ENCODE measurements around the gene RAB44. TPM values are rescaled to one million over a fixed set of nuclear protein-coding genes. Genes with fewer than 3 reads are reported as not detected.

The RAB44 gene
- total RNA-seq, 4 donors from 2014 or later = 0.14 to 1.1 (median 0.46) TPM

DNA sequence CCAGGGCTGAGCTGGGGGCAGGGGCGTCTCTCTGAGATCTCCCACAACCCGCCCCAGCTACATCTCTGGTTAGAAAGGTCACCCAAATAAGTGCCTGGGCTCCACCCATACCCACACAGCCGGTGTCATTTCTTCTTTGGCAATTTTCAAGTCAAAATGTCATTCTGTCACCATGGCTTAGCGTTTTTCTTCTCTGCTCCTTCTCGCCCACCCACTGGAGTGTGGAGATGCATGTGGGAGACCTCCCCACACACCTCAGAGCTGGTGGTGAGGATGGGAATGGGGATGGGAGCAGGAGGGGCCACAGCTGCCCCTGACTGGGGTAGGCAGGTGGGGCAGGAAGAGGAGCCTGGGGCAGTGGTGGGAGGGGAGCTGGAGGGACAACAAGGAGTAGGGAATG is 78.5 kb downstream of the RAB44 start:
- peaks cover 0 to 13% (median 0%) of the 10 kb centered on the region in 4 donors for H3K4me1 ChIP-seq
- H3K36me3 ChIP-seq = no peaks in the 10 kb centered on the region
- no peaks in the 10 kb centered on the region for H3K9me3 ChIP-seq
- DNase-seq = no peak
- in situ Hi-C loops (cut with MboI; ENCODE audit: low pct_ligation_motif_present in 1 of 4, low pct_unique_long_range_greater_than_20kb in 1 of 4, low sequenced_read_pairs in 3 of 4) = loop anchor here in 2 of 4 donors (10.0 to 25.0 kb wide), 3 partner anchors 236 to 429 kb away; partner anchors contain the start of gene FGD2 (in 1 of the 2)
- no peak overlapping the region for H3K27ac ChIP-seq
- H3K4me3 ChIP-seq = no peak overlapping the region
- TF ChIP-seq POLR2A (IDR thresholded peaks at IDR 0.05) = no peak
- H3K27me3 ChIP-seq = no peaks in the 10 kb centered on the region
- intact Hi-C loops (cut with DNase I; ENCODE audit: low total_unique reads) = no loop called here
- 76 to 88% methylated on average over 3 to 5 of the region's 5 CpGs for WGBS, 2 donors (ENCODE audit: low coverage in 1 of 2)

DNA sequence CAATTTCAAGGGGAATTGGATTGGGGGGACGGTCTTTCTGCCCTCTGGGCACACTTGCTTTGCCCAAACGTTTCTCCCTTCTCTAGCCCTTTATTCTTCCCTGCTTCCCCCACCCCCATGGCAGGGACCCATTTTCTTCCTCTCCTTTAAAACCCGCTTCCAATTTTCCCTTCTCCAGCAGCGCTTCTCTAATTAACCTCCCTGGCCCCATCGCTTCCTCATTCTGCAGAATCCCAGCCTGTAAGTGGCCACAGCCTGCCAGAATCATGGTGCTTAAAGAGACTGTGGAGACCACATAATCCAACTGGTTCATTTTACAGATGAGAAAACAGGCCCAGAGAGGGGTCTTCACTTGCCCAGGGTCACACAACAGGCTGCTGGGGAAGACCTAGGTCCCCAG is 80.2 kb downstream of the RAB44 start:
- Histone ChIP-seq H3K27me3 (no peaks in the 10 kb centered on the region), H3K27ac (no peak overlapping the region), H3K4me3 (no peak overlapping the region), H3K4me1 (peaks cover 0 to 13% (median 0%) of the 10 kb centered on the region in 4 donors), H3K36me3 (no peaks in the 10 kb centered on the region), H3K9me3 (no peaks in the 10 kb centered on the region)
- no peak for DNase-seq
- intact Hi-C loops (cut with DNase I; ENCODE audit: low total_unique reads) (no loop called here), in situ Hi-C loops (cut with MboI; ENCODE audit: low pct_ligation_motif_present in 1 of 4, low pct_unique_long_range_greater_than_20kb in 1 of 4, low sequenced_read_pairs in 3 of 4) (loop anchor here in 2 of 4 donors (10.0 to 25.0 kb wide), 3 partner anchors 234 to 427 kb away; partner anchors contain the start of gene FGD2 (in 1 of the 2))
- 32 to 61% methylated on average over 3 to 5 of the region's 5 CpGs for WGBS, 2 donors (ENCODE audit: low coverage in 1 of 2)
- TF ChIP-seq EP300 (IDR thresholded peaks at IDR 0.05; ENCODE audit: low read depth) = no peak
- no peak for TF ChIP-seq POLR2A (IDR thresholded peaks at IDR 0.05)
- TF ChIP-seq, protein P1, sequence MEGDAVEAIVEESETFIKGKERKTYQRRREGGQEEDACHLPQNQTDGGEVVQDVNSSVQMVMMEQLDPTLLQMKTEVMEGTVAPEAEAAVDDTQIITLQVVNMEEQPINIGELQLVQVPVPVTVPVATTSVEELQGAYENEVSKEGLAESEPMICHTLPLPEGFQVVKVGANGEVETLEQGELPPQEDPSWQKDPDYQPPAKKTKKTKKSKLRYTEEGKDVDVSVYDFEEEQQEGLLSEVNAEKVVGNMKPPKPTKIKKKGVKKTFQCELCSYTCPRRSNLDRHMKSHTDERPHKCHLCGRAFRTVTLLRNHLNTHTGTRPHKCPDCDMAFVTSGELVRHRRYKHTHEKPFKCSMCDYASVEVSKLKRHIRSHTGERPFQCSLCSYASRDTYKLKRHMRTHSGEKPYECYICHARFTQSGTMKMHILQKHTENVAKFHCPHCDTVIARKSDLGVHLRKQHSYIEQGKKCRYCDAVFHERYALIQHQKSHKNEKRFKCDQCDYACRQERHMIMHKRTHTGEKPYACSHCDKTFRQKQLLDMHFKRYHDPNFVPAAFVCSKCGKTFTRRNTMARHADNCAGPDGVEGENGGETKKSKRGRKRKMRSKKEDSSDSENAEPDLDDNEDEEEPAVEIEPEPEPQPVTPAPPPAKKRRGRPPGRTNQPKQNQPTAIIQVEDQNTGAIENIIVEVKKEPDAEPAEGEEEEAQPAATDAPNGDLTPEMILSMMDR (IDR thresholded peaks at IDR 0.05) = no peak
- TF ChIP-seq POLR2AphosphoS5 (IDR thresholded peaks at IDR 0.05) = no peak

DNA sequence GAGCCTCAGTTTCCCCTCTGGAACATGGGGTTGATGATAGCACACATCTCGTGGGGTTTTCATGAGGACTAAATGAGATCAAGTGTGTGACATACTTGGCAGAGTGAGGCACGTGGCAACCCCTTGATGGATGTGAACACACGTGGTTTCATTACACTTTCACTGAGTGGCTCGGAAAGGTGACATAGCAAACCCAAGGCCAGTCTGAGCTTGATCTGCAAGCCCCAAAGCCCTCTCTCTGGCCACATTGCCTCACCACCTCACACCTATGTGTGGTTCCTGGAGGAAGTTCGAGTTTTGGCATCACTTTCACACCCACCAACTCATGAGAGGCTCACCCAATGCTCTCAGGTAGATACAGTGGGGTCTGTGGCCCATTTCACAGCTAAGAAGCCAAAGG is 81.6 kb downstream of the RAB44 start:
- in situ Hi-C loops (cut with MboI; ENCODE audit: low pct_ligation_motif_present in 1 of 4, low pct_unique_long_range_greater_than_20kb in 1 of 4, low sequenced_read_pairs in 3 of 4) = loop anchor here in 2 of 4 donors (10.0 to 25.0 kb wide), 3 partner anchors 233 to 426 kb away; partner anchors contain the start of gene FGD2 (in 1 of the 2)
- 68% methylated on average over 5 of the region's 5 CpGs; no CpG with 5 or more reads in 1 of the 2 donors for WGBS, 2 donors (ENCODE audit: low coverage in 1 of 2)
- peaks cover 0 to 13% (median 0%) of the 10 kb centered on the region in 4 donors for H3K4me1 ChIP-seq

GRCh38 chr6:36780442-36781177 is 83.0 kb downstream of the RAB44 start:
- intact Hi-C loops (cut with DNase I; ENCODE audit: low total_unique reads) = no loop called here
- H3K4me3 ChIP-seq = no peak overlapping the region
- in situ Hi-C loops (cut with MboI; ENCODE audit: low pct_ligation_motif_present in 1 of 4, low pct_unique_long_range_greater_than_20kb in 1 of 4, low sequenced_read_pairs in 3 of 4) = loop anchor here in 1 of 4 donors (25.0 kb wide), 1 partner anchor 232 kb away; the partner anchor contains the start of gene FGD2
- TF ChIP-seq, protein P1 (IDR thresholded peaks at IDR 0.05) = no peak
- TF ChIP-seq EP300 (IDR thresholded peaks at IDR 0.05; ENCODE audit: low read depth) = no peak
- no peak for TF ChIP-seq POLR2A (IDR thresholded peaks at IDR 0.05)
- TF ChIP-seq POLR2AphosphoS5 (IDR thresholded peaks at IDR 0.05) = no peak
- peaks cover 0 to 13% (median 0%) of the 10 kb centered on the region in 4 donors for H3K4me1 ChIP-seq
- H3K27me3 ChIP-seq = no peaks in the 10 kb centered on the region
- no peak for DNase-seq
- H3K9me3 ChIP-seq = no peaks in the 10 kb centered on the region
- WGBS, 2 donors (ENCODE audit: low coverage in 1 of 2) = 28% methylated on average over 11 of the region's 11 CpGs; no CpG with 5 or more reads in 1 of the 2 donors
- no peak overlapping the region for H3K27ac ChIP-seq
- no peaks in the 10 kb centered on the region for H3K36me3 ChIP-seq

More for the DNA sequence above, 81.6 kb downstream of the RAB44 start:
- DNase-seq = no peak
- Histone ChIP-seq H3K27ac (no peak overlapping the region), H3K36me3 (no peaks in the 10 kb centered on the region), H3K9me3 (no peaks in the 10 kb centered on the region), H3K27me3 (no peaks in the 10 kb centered on the region), H3K4me3 (no peak overlapping the region)
- intact Hi-C loops (cut with DNase I; ENCODE audit: low total_unique reads) = no loop called here
- TF ChIP-seq EP300 (IDR thresholded peaks at IDR 0.05; ENCODE audit: low read depth) = no peak

- 72% methylated on average over 8 of the region's 8 CpGs; no CpG with 5 or more reads in 1 of the 2 donors for WGBS, 2 donors (ENCODE audit: low coverage in 1 of 2)
- TF ChIP-seq POLR2AphosphoS5 (IDR thresholded peaks at IDR 0.05) (no peak), POLR2A (IDR thresholded peaks at IDR 0.05) (no peak), EP300 (IDR thresholded peaks at IDR 0.05; ENCODE audit: low read depth) (no peak)
- TF ChIP-seq, protein P1 (IDR thresholded peaks at IDR 0.05) = no peak
- intact Hi-C loops (cut with DNase I; ENCODE audit: low total_unique reads) = no loop called here
- H3K4me1 ChIP-seq = peaks cover 0 to 13% (median 0%) of the 10 kb centered on the region in 4 donors
- no peaks in the 10 kb centered on the region for H3K27me3 ChIP-seq
- no peak overlapping the region for H3K27ac ChIP-seq
- in situ Hi-C loops (cut with MboI; ENCODE audit: low pct_ligation_motif_present in 1 of 4, low pct_unique_long_range_greater_than_20kb in 1 of 4, low sequenced_read_pairs in 3 of 4) = loop anchor here in 1 of 4 donors (25.0 kb wide), 1 partner anchor 231 kb away; the partner anchor contains the start of gene FGD2
- DNase-seq = no peak
- H3K4me3 ChIP-seq = no peak overlapping the region
- H3K9me3 ChIP-seq = no peaks in the 10 kb centered on the region
- no peaks in the 10 kb centered on the region for H3K36me3 ChIP-seq
Observed at GRCh38 chr6:36781669-36782068, 84.0 kb downstream of the RAB44 start.
